DND-41 (cell line): Measurements from ENCODE around the gene AKIRIN1.

Experiments
- ATAC-seq: fragments of 200-7000 bp; cut with Tn5 transposase; 3 replicates; pipeline ENCODE4 v1.9.1; 2021; ENCODE audit warnings: low read depth; ENCODE audit not compliant: insufficient read depth
- DNase-seq: peaks from one replicate; pipeline ENCODE4 v3.0.0-alpha.2; 2020
- H2AFZ ChIP-seq: 2 replicates; pipeline ENCODE4 v1.6.0; 2012; ENCODE audit warnings: low read depth, low read length
- H3K27ac ChIP-seq: 2 replicates; pipeline ENCODE4 v1.5.1; 2012; ENCODE audit warnings: low read length, inconsistent platforms
- H3K27me3 ChIP-seq: fragments of 200-600 bp; sonication (generic); 2 replicates; pipeline ENCODE4 v1.6.0; 2012; ENCODE audit warnings: low read length, mild to moderate bottlenecking, inconsistent platforms; ENCODE audit not compliant: insufficient read depth, poor library complexity
- H3K36me3 ChIP-seq: 2 replicates; pipeline ENCODE4 v1.5.1; 2012; ENCODE audit warnings: low read length, inconsistent platforms; ENCODE audit not compliant: insufficient read depth
- H3K4me1 ChIP-seq: 2 replicates; pipeline ENCODE4 v1.5.1; 2012; ENCODE audit warnings: mild to moderate bottlenecking, low read length; ENCODE audit not compliant: insufficient read depth
- H3K4me2 ChIP-seq: 2 replicates; pipeline ENCODE4 v1.6.0; 2012; ENCODE audit warnings: mild to moderate bottlenecking, moderate library complexity, low read length, inconsistent platforms; ENCODE audit not compliant: insufficient read depth
- H3K4me3 ChIP-seq, 2 experiments: fragments of 200-600 bp in 1 of 2; shearing (Covaris generic) in 1 of 2; 2 replicates each; pipeline ENCODE4 v1.5.1; 2012 to 2016; ENCODE audit warnings: inconsistent platforms in 2 of 2, low read length in 2 of 2, mild to moderate bottlenecking in 2 of 2, low read depth in 1 of 2, moderate library complexity in 1 of 2
- H3K79me2 ChIP-seq: 2 replicates; pipeline ENCODE4 v1.6.0; 2012; ENCODE audit warnings: low read length, inconsistent platforms; ENCODE audit not compliant: insufficient read depth
- H3K9ac ChIP-seq: 2 replicates; pipeline ENCODE4 v1.6.0; 2012; ENCODE audit warnings: low read depth, mild to moderate bottlenecking, inconsistent platforms, low read length, moderate library complexity
- H3K9me3 ChIP-seq: 2 replicates; pipeline ENCODE4 v1.5.1; 2012; ENCODE audit warnings: low read length, moderate library complexity, mild to moderate bottlenecking, inconsistent platforms; ENCODE audit not compliant: insufficient read depth, severe bottlenecking
- H4K20me1 ChIP-seq: 2 replicates; pipeline ENCODE4 v1.6.0; 2012; ENCODE audit warnings: low read length; ENCODE audit not compliant: insufficient read depth
- EZH2 ChIP-seq: IDR thresholded peaks from 3 replicates; pipeline ENCODE4 v1.6.1; 2012; ENCODE audit warnings: borderline replicate concordance, low read depth, mild to moderate bottlenecking, moderate library complexity, low read length, inconsistent platforms; ENCODE audit not compliant: severe bottlenecking
- TF ChIP-seq, protein P1 (sequence below): IDR thresholded peaks from 2 replicates; pipeline ENCODE4 v1.5.1; 2012; ENCODE audit warnings: borderline replicate concordance, low read length, moderate library complexity, mild to moderate bottlenecking; ENCODE audit not compliant: poor library complexity, severe bottlenecking; ENCODE audit errors: extremely low read depth

Gene AKIRIN1

GRCh38 chr1:38944547-38944946, 46.5 kb upstream of the AKIRIN1 start:
- no peak for TF ChIP-seq EZH2
- TF ChIP-seq, protein P1, sequence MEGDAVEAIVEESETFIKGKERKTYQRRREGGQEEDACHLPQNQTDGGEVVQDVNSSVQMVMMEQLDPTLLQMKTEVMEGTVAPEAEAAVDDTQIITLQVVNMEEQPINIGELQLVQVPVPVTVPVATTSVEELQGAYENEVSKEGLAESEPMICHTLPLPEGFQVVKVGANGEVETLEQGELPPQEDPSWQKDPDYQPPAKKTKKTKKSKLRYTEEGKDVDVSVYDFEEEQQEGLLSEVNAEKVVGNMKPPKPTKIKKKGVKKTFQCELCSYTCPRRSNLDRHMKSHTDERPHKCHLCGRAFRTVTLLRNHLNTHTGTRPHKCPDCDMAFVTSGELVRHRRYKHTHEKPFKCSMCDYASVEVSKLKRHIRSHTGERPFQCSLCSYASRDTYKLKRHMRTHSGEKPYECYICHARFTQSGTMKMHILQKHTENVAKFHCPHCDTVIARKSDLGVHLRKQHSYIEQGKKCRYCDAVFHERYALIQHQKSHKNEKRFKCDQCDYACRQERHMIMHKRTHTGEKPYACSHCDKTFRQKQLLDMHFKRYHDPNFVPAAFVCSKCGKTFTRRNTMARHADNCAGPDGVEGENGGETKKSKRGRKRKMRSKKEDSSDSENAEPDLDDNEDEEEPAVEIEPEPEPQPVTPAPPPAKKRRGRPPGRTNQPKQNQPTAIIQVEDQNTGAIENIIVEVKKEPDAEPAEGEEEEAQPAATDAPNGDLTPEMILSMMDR: no peak
- DNase-seq: no peak

DNA sequence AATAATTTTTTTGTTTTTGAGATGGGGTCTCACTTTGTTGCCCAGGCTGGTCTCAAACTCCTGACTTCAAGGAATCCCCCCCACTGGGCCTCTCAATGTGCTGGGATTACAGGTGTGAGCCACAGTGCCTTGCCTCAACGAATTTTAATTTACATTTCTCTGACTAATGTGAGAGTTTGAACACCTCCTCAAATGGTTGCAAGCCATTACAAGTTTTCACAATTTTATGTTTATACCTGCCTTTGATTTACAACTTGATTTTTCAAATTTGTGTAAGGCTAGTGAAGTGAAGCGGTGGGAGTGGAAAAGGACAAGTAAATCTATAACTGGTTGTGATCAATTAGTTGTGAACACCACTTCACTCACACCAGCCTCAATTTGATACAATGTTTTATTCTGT, 40.5 kb upstream of the AKIRIN1 start:
- Histone ChIP-seq H4K20me1 (no peaks in the 10 kb centered on the region), H3K27me3 (peaks cover 4% of the 10 kb centered on the region), H3K4me3 (no peak overlapping the region), H3K36me3 (no peaks in the 10 kb centered on the region), H3K9ac (no peak overlapping the region), H3K79me2 (no peaks in the 10 kb centered on the region), H2AFZ (no peak overlapping the region), H3K4me2 (no peak overlapping the region), H3K9me3 (no peaks in the 10 kb centered on the region), H3K4me1 (no peaks in the 10 kb centered on the region), H3K27ac (no peak overlapping the region)
- TF ChIP-seq, protein P1: no peak
- no peak for TF ChIP-seq EZH2
- ATAC-seq: no peak
- DNase-seq: no peak

More at GRCh38 chr1:38944547-38944946, 46.5 kb upstream of the AKIRIN1 start:
- no peak overlapping the region for H3K4me3 ChIP-seq
- no peak overlapping the region for H3K9ac ChIP-seq
- no peaks in the 10 kb centered on the region for H3K9me3 ChIP-seq
- H3K4me1 ChIP-seq: no peaks in the 10 kb centered on the region
- H3K36me3 ChIP-seq: no peaks in the 10 kb centered on the region
- H3K79me2 ChIP-seq: no peaks in the 10 kb centered on the region
- H2AFZ ChIP-seq: no peak overlapping the region
- no peak overlapping the region for H3K4me2 ChIP-seq
- no peak overlapping the region for H3K27ac ChIP-seq
- ATAC-seq: no peak
- H4K20me1 ChIP-seq: no peaks in the 10 kb centered on the region
- H3K27me3 ChIP-seq: no peaks in the 10 kb centered on the region

- H2AFZ ChIP-seq: no peak overlapping the region
- H3K4me2 ChIP-seq: no peak overlapping the region
- no peaks in the 10 kb centered on the region for H4K20me1 ChIP-seq
- no peaks in the 10 kb centered on the region for H3K9me3 ChIP-seq
- H3K79me2 ChIP-seq: no peaks in the 10 kb centered on the region
- H3K4me3 ChIP-seq: no peak overlapping the region
- DNase-seq (no peak), ATAC-seq (no peak)
- no peaks in the 10 kb centered on the region for H3K4me1 ChIP-seq
- no peak overlapping the region for H3K27ac ChIP-seq
- no peak overlapping the region for H3K9ac ChIP-seq
- peaks cover 4% of the 10 kb centered on the region for H3K27me3 ChIP-seq
- no peak for TF ChIP-seq EZH2
- TF ChIP-seq, protein P1: no peak
- no peaks in the 10 kb centered on the region for H3K36me3 ChIP-seq
Observed at GRCh38 chr1:38953433-38953860, 37.6 kb upstream of the AKIRIN1 start.

GRCh38 chr1:38958967-38959366, 32.1 kb upstream of the AKIRIN1 start:
- Histone ChIP-seq H2AFZ (no peak overlapping the region), H3K36me3 (no peaks in the 10 kb centered on the region), H3K9me3 (no peaks in the 10 kb centered on the region), H3K27ac (no peak overlapping the region), H3K79me2 (no peaks in the 10 kb centered on the region), H3K27me3 (peaks cover 4% of the 10 kb centered on the region), H3K4me1 (no peaks in the 10 kb centered on the region), H4K20me1 (no peaks in the 10 kb centered on the region), H3K4me2 (no peak overlapping the region), H3K9ac (no peak overlapping the region), H3K4me3 (no peak overlapping the region)
- DNase-seq (no peak), ATAC-seq (no peak)
- TF ChIP-seq, protein P1: no peak
- TF ChIP-seq EZH2: no peak
